Neural cell (in vitro differentiated cells): ENCODE data around the gene LCE6A. TPM values are rescaled to one million over a fixed set of nuclear protein-coding genes. Genes with fewer than 3 reads are reported as not detected.

Experiments used
- H2AFZ ChIP-seq: fragments of 200-600, 300-800 bp; sonication (generic), shearing (Covaris generic); 2 replicates; pipeline ENCODE4 v1.6.0; 2014; ENCODE audit warnings: low read depth, mild to moderate bottlenecking, antibody characterized with exemption, low read length, moderate library complexity
- H3F3A ChIP-seq: fragments of 200-600 bp; shearing (Covaris generic); 2 replicates; pipeline ENCODE4 v1.6.1; 2016; ENCODE audit warnings: mild to moderate bottlenecking, moderate library complexity, mixed read lengths, antibody characterized with exemption, low read length; ENCODE audit not compliant: insufficient read depth, poor library complexity, severe bottlenecking
- H3K27ac ChIP-seq: fragments of 200-600, 300-800 bp; sonication (generic), shearing (Covaris generic); 2 replicates; pipeline ENCODE4 v1.5.1; 2014; ENCODE audit warnings: mild to moderate bottlenecking, low read length, moderate library complexity
- H3K27me3 ChIP-seq: fragments of 300-800, 200-600 bp; sonication (generic), shearing (Covaris generic); 2 replicates; pipeline ENCODE4 v1.6.0; 2014; ENCODE audit warnings: mild to moderate bottlenecking, low read depth, low read length, moderate library complexity; ENCODE audit not compliant: insufficient read depth
- H3K36me3 ChIP-seq: fragments of 300-800, 200-600 bp; sonication (generic), shearing (Covaris generic); 2 replicates; pipeline ENCODE4 v1.5.1; 2014; ENCODE audit warnings: mild to moderate bottlenecking, antibody characterized with exemption, low read length, moderate library complexity; ENCODE audit not compliant: insufficient read depth
- H3K4me2 ChIP-seq: fragments of 300-800, 200-600 bp; sonication (generic), shearing (Covaris generic); 2 replicates; pipeline ENCODE4 v1.6.0; 2014; ENCODE audit warnings: mild to moderate bottlenecking, low read length
- H3K4me3 ChIP-seq: fragments of 300-800, 200-600 bp; sonication (generic), shearing (Covaris generic); 2 replicates; pipeline ENCODE4 v1.5.1; 2014; ENCODE audit warnings: mild to moderate bottlenecking, low read length, moderate library complexity
- H3K79me2 ChIP-seq: fragments of 200-600 bp; shearing (Covaris generic); replicated peaks from 2 replicates; pipeline ENCODE4 v1.6.0; 2014; ENCODE audit warnings: mild to moderate bottlenecking, low read length, moderate library complexity; ENCODE audit not compliant: insufficient read depth
- H3K9ac ChIP-seq: fragments of 300-800, 200-600 bp; sonication (generic), shearing (Covaris generic); 2 replicates; pipeline ENCODE4 v1.6.1; 2016; ENCODE audit warnings: mild to moderate bottlenecking, low read length, mixed read lengths
- H3K9me2 ChIP-seq: fragments of 200-600 bp; shearing (Covaris generic); 2 replicates; pipeline ENCODE4 v1.6.1; 2016; ENCODE audit warnings: mild to moderate bottlenecking, low read length, mixed read lengths; ENCODE audit not compliant: insufficient read depth
- H3K9me3 ChIP-seq: fragments of 200-600, 300-800 bp; sonication (generic), shearing (Covaris generic); 2 replicates; pipeline ENCODE4 v1.6.1; 2016; ENCODE audit warnings: mild to moderate bottlenecking, mixed run types, low read length, moderate library complexity, mixed read lengths
- H4K20me1 ChIP-seq: fragments of 200-600 bp; shearing (Covaris generic); 2 replicates; pipeline ENCODE4 v1.6.1; 2016; ENCODE audit warnings: mild to moderate bottlenecking, mixed run types; ENCODE audit not compliant: insufficient read depth
- CTCF ChIP-seq: fragments of 450-650 bp; IDR thresholded peaks from 2 replicates; pipeline ENCODE4 v1.5.1; 2014; ENCODE audit warnings: antibody characterized with exemption, mild to moderate bottlenecking, moderate library complexity; ENCODE audit not compliant: poor library complexity, severe bottlenecking
- EZH2 ChIP-seq: fragments of 200-600, 300-800 bp; shearing (Covaris generic), sonication (generic); IDR thresholded peaks from 2 replicates; pipeline ENCODE4 v1.6.1; 2014; ENCODE audit warnings: antibody characterized with exemption, low read length, borderline replicate concordance, mild to moderate bottlenecking; ENCODE audit not compliant: insufficient read depth, poor library complexity, severe bottlenecking
- MXI1 ChIP-seq: fragments of 450-650 bp; conservative IDR thresholded peaks from 2 replicates; pipeline ENCODE4 v1.6.1; 2014; ENCODE audit warnings: antibody characterized with exemption, mild to moderate bottlenecking; ENCODE audit not compliant: poor library complexity, severe bottlenecking
- POLR2AphosphoS5 ChIP-seq: IDR thresholded peaks from 2 replicates; pipeline ENCODE4 v1.6.1; 2012
- RAD21 ChIP-seq: fragments of 450-650 bp; conservative IDR thresholded peaks from 2 replicates; pipeline ENCODE4 v1.6.1; 2014; ENCODE audit warnings: antibody characterized with exemption, mild to moderate bottlenecking, moderate library complexity
- SMC3 ChIP-seq: fragments of 450-650 bp; conservative IDR thresholded peaks from 2 replicates; pipeline ENCODE4 v1.6.1; 2014; ENCODE audit warnings: antibody characterized with exemption, mild to moderate bottlenecking, moderate library complexity; ENCODE audit not compliant: poor library complexity
- TAF1 ChIP-seq: IDR thresholded peaks from 2 replicates; pipeline ENCODE4 v1.6.1; 2012; ENCODE audit warnings: low read depth
- polyA plus RNA-seq: library from polyadenylated mRNA; depleted of rRNA; stranded (reverse); fragments of >200 nt; gene quantifications from 2 replicates; pipeline ENCODE4 v1.2.3, GENCODE V29; 2014

The LCE6A gene
- polyA plus RNA-seq, 1 donor from 2014 or later: not detected

GRCh38 chr1:152866321-152866720 is 23.7 kb downstream of the LCE6A start (continued):
- no peak for TF ChIP-seq RAD21

DNA sequence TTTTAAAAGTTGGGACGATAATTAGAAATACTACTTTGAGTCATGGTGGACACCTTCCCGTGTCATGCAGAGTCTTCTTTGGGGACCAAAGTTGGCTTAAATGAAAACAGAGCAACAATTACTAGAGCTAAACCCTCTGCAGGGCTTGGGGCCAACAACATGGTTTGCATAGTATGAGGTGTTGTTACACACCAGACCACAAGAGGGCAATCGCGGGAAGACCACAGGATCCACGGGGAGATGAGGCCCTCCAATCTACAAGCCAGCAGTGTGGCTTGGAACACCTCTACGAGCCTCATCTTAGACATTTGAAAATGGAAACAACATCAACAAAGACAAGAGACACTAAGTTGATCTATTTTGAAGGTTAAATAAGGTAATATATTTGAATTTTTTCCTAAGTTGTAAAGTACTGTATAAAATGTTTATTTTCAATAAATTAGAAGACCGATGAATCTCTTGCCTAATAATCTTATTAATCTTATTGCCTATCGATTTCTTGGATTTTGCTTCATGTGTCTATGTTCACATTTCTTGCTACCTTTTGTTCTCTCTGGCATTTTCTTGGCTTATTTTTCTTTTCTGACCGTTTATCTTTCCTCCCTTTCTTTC is 27.3 kb downstream of the LCE6A start:
- Histone ChIP-seq H3K9me3 (no peaks in the 10 kb centered on the region), H3K36me3 (no peaks in the 10 kb centered on the region), H3K27ac (no peak overlapping the region), H3K9me2 (no peaks in the 10 kb centered on the region), H3K79me2 (no peaks in the 10 kb centered on the region), H3K4me2 (no peak overlapping the region), H3K27me3 (no peaks in the 10 kb centered on the region), H3K4me3 (no peak overlapping the region), H4K20me1 (no peaks in the 10 kb centered on the region), H2AFZ (no peak overlapping the region), H3F3A (no peaks in the 10 kb centered on the region), H3K9ac (no peak overlapping the region)
- TF ChIP-seq SMC3: peak; percentile 67
- no peak for TF ChIP-seq EZH2
- no peak for TF ChIP-seq POLR2AphosphoS5
- peak; percentile 63 for TF ChIP-seq RAD21
- TF ChIP-seq CTCF: peak; percentile 66

GRCh38 chr1:152870831-152871730 is 28.4 kb downstream of the LCE6A start:
- Histone ChIP-seq H3K27me3 (no peaks in the 10 kb centered on the region), H3K36me3 (no peaks in the 10 kb centered on the region), H3K9ac (no peak overlapping the region), H3K79me2 (no peaks in the 10 kb centered on the region), H3K9me2 (no peaks in the 10 kb centered on the region), H3K9me3 (no peaks in the 10 kb centered on the region), H3K27ac (no peak overlapping the region), H3K4me3 (no peak overlapping the region), H4K20me1 (no peaks in the 10 kb centered on the region), H3K4me2 (no peak overlapping the region), H2AFZ (no peak overlapping the region), H3F3A (no peaks in the 10 kb centered on the region)
- TF ChIP-seq RAD21: peak; percentile 66
- no peak for TF ChIP-seq POLR2AphosphoS5
- no peak for TF ChIP-seq TAF1
- no peak for TF ChIP-seq EZH2
- TF ChIP-seq SMC3: peak; percentile 67
- TF ChIP-seq MXI1: no peak
- TF ChIP-seq CTCF: peak; percentile 60
